ENCODE data around the gene GRAP2. TPM values are rescaled to one million over a fixed set of nuclear protein-coding genes. Genes with fewer than 3 reads are reported as not detected.

GRAP2 gene
- total RNA-seq, 4 donors from 2014 or later: 0.27 to 7.2 (median 0.96) TPM

DNA sequence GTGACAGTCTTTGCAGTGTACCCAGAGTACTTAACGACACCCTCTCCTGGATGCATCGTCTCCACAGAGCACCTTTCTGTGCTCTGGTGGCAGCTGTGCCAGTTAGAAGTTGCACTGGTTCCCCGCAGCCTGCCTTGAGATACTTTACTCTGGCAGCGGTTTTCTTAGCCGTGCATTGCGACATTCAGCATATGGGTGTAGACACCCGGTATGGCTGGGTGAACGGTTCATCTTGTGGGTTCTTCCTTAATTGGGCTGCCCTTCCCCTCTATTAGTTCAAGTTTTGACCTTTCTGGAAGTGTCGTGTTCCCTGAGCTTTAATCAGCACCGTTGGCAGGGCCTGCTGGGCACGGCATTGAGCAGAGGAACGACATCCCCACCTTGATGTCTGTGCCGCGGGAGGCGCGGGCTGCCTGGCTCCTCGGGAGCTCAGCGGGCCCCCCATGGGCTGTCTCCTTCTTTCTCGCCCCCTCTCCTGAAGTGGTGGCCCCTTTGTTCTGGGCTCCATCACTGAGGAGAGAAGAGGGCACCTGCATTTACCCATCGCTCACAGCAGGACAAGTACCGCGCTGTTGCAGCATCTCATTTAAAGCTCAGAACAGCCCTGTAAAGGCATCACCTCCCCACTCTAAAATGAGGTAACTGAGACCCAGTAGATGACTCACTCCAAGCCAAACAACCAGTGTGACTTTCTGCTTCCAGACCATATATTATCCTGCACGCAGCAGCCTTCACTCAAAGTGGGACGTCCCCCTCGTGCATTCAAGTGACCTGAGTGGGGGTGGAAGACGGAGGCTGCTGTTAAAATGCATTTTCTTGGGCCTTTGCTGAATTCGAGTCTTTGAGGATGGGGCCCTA is 107.2 kb downstream of the GRAP2 start:
- no peak for TF ChIP-seq POLR2A (IDR thresholded peaks at IDR 0.05)
- TF ChIP-seq, protein P1, sequence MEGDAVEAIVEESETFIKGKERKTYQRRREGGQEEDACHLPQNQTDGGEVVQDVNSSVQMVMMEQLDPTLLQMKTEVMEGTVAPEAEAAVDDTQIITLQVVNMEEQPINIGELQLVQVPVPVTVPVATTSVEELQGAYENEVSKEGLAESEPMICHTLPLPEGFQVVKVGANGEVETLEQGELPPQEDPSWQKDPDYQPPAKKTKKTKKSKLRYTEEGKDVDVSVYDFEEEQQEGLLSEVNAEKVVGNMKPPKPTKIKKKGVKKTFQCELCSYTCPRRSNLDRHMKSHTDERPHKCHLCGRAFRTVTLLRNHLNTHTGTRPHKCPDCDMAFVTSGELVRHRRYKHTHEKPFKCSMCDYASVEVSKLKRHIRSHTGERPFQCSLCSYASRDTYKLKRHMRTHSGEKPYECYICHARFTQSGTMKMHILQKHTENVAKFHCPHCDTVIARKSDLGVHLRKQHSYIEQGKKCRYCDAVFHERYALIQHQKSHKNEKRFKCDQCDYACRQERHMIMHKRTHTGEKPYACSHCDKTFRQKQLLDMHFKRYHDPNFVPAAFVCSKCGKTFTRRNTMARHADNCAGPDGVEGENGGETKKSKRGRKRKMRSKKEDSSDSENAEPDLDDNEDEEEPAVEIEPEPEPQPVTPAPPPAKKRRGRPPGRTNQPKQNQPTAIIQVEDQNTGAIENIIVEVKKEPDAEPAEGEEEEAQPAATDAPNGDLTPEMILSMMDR (IDR thresholded peaks at IDR 0.05): no peak
- no peak for DNase-seq
- WGBS, 2 donors: 83 to 86% methylated on average over 26 to 27 of the region's 27 CpGs
- Histone ChIP-seq H3K9me3 (no peaks in the 10 kb centered on the region), H3K27me3 (no peaks in the 10 kb centered on the region), H3K4me3 (replicated peaks in 1 of 3) (no peak overlapping the region), H3K36me3 (no peaks in the 10 kb centered on the region), H3K27ac (no peak overlapping the region), H3K4me1 (peaks cover 33 to 56% of the 10 kb centered on the region in 2 donors)
- intact Hi-C loops (cut with DNase I): no loop called here

DNA sequence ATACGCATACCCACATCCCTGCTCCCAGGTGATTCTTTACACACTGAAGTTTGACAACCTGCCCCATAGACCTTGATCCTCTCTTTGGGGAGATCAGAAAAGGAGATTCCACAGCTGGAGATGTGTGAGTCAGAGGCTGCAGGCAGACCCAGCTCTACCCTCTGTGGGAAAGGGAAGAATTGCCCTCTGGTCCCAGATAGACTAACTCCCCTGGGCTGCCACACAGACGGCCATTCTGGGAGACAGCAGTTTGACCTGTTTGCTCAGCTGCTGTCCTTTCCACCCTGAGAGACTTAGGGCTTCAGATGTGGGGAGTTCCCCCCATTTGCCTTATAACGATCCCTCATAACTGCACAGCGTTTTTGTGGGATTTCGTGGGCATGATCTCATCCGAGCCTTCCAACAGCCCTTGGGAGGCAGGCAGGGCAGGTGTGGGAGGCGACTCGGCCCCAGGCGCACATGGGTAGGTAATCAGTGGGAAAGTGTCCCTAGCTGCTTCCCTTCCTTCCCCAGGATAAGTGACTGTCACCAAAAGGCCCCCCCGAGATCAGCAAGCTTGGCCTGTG is 107.9 kb downstream of the GRAP2 start:
- WGBS, 2 donors: 78 to 85% methylated on average over 8 to 10 of the region's 10 CpGs
- Histone ChIP-seq H3K27me3 (no peaks in the 10 kb centered on the region), H3K9me3 (no peaks in the 10 kb centered on the region), H3K36me3 (no peaks in the 10 kb centered on the region), H3K4me1 (peaks cover 33 to 51% of the 10 kb centered on the region in 2 donors), H3K4me3 (replicated peaks in 1 of 3) (no peak overlapping the region), H3K27ac (no peak overlapping the region)
- TF ChIP-seq, protein P1 (IDR thresholded peaks at IDR 0.05): no peak
- TF ChIP-seq POLR2A (IDR thresholded peaks at IDR 0.05): no peak
- intact Hi-C loops (cut with DNase I): no loop called here
- DNase-seq: no peak

DNA sequence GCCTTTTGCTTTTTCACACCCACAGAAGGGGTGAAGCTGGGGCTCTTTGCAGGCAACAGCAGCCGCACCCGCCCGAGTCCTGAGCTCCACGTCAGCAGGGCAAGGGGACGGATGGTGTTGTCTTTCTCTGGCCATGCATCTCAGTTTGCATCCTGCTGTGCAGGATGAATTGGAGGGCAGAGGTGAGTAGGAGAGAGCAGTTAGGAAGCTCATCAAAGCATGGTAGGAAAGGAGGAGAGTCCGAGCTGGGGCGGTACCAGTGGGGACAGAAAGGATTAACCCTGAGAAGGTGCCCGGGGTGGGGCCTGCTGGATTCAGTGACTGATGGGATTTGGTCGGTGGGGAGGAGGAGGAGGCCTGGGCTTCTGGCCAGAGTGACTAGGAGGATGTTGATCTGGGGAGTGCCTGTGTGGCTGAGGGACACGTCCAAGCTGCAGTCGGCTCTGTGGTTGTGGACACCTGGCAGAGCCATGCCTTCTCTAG is 108.4 kb downstream of the GRAP2 start:
- peak; percentile 57 to 64 for DNase-seq
- Histone ChIP-seq H3K4me1 (peaks cover 33 to 51% of the 10 kb centered on the region in 2 donors), H3K36me3 (no peaks in the 10 kb centered on the region), H3K27ac (peak overlapping the region; percentile 49 to 76 (median 59)), H3K9me3 (no peaks in the 10 kb centered on the region), H3K4me3 (replicated peaks in 1 of 3) (no peak overlapping the region), H3K27me3 (no peaks in the 10 kb centered on the region)
- intact Hi-C loops (cut with DNase I): no loop called here
- WGBS, 2 donors: 24 to 34% methylated on average over 10 to 11 of the region's 11 CpGs
- TF ChIP-seq POLR2A (IDR thresholded peaks at IDR 0.05): no peak
- TF ChIP-seq, protein P1 (IDR thresholded peaks at IDR 0.05): no peak

DNA sequence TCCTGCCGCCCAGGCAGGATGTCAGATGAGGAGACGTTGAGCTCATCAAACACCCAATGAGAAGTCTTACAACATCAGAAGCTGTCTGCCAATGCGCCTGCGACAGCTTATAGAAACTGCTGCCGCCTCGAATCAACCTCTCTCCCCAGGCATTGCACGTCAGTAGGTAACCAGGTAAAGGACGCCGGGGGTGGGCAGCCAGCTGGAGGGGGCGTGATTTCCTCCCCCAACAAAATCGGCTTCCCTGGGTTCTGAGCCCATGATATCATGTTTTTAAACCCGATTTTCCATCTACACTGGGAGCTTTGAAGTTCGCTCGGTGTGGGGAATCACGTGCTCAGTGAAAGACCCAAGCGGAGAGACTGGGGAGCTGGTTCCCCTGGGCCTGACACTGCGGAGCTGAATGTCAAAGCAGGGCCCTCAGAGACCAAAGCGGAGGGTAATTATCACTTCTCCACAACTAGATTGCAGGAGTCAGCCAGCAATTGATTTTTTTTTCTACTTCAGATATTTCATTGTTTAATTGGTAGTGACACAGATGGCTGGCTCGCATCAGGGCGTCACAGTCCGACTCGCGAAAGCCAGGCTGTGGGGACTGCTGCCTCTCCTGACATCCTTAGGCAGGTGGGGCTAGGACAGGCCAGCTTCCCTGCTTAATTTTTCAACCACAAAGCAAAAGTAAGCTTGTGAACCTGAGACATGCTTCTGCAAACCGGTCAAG is 109.2 kb downstream of the GRAP2 start:
- peak overlapping the region; percentile 49 to 76 (median 59) for H3K27ac ChIP-seq
- TF ChIP-seq POLR2A (IDR thresholded peaks at IDR 0.05): no peak
- TF ChIP-seq, protein P1 (IDR thresholded peaks at IDR 0.05): no peak
- H3K36me3 ChIP-seq: no peaks in the 10 kb centered on the region
- peak; percentile 56 to 63 for DNase-seq
- WGBS, 2 donors: 45 to 46% methylated on average over 20 to 24 of the region's 24 CpGs
- H3K4me3 ChIP-seq (replicated peaks in 1 of 3): no peak overlapping the region
- intact Hi-C loops (cut with DNase I): no loop called here
- no peaks in the 10 kb centered on the region for H3K9me3 ChIP-seq
- H3K27me3 ChIP-seq: no peaks in the 10 kb centered on the region
- peaks cover 39 to 51% of the 10 kb centered on the region in 2 donors for H3K4me1 ChIP-seq
